Gastroesophageal sphincter (tissue), 4 donors: ENCODE data around the gene ATP6V0D1. TPM values are rescaled to one million over a fixed set of nuclear protein-coding genes. Genes with fewer than 3 reads are reported as not detected.

Experiments used
- ATAC-seq: fragments of 150-250 bp; one replicate; pipeline ENCODE4 v1.9.1; 2016; ENCODE audit warnings: mild to moderate bottlenecking, moderate library complexity
- H3K27ac ChIP-seq, 4 donors: fragments of 200-600 bp; sonication (generic) in 3 of 4; 1 replicate in 3 of 4; 2 replicates in 1 of 4; pipeline ENCODE4 v1.5.1; 2016 to 2019
- H3K27me3 ChIP-seq: fragments of 200-600 bp; sonication (generic); one replicate; pipeline ENCODE4 v1.5.1; 2019
- H3K36me3 ChIP-seq, 2 donors: fragments of 200-600 bp; sonication (generic); one replicate each; pipeline ENCODE4 v1.5.1; 2019; ENCODE audit warnings: control low read depth in 1 of 2
- H3K4me1 ChIP-seq, 3 donors: fragments of 200-600 bp; sonication (generic); 1 replicate in 2 of 3; 2 replicates in 1 of 3; pipeline ENCODE4 v1.5.1; 2016 to 2019; ENCODE audit warnings: control low read depth in 2 of 3
- H3K4me3 ChIP-seq, 2 donors: fragments of 200-600 bp; sonication (generic); one replicate each; pipeline ENCODE4 v1.5.1; 2019; ENCODE audit warnings: mild to moderate bottlenecking in 1 of 2, moderate library complexity in 1 of 2
- H3K9me3 ChIP-seq, 3 donors: fragments of 200-600 bp; sonication (generic); one replicate each; pipeline ENCODE4 v1.5.1; 2017 to 2019; ENCODE audit warnings: control low read depth in 2 of 3
- EP300 ChIP-seq: sonication (generic); formaldehyde crosslinking; IDR thresholded peaks from one replicate; pipeline ENCODE4 v1.6.1; 2017; ENCODE audit warnings: antibody characterized with exemption, mild to moderate bottlenecking
- POLR2A ChIP-seq, 2 donors: fragments of 450-650 bp; IDR thresholded peaks; one replicate each; pipeline ENCODE4 v1.6.1; 2017; ENCODE audit warnings: antibody characterized with exemption in 2 of 2, mild to moderate bottlenecking in 2 of 2, moderate library complexity in 1 of 2
- POLR2AphosphoS5 ChIP-seq: sonication (generic); formaldehyde crosslinking; IDR thresholded peaks from one replicate; pipeline ENCODE4 v1.6.1; 2017; ENCODE audit warnings: antibody characterized with exemption
- WGBS, 2 donors: methylation state at CpG; one replicate each; pipeline ENCODE4 v1.1.5; 2018; ENCODE audit warnings: low coverage in 1 of 2; 5-methylcytosine and 5-hydroxymethylcytosine counted together
- total RNA-seq, 4 donors: library from RNA; depleted of rRNA; stranded (reverse); fragments of >200 nt; gene quantifications; one replicate each; pipeline ENCODE4 v1.1.0, GENCODE V29; 2016
- TF ChIP-seq, protein P1 (sequence below), 4 experiments: fragments of 200-600 bp in 2 of 4; fragments of 450-650 bp in 2 of 4; sonication (generic) in 1 of 4; IDR thresholded peaks; one replicate each; pipeline ENCODE4 v1.5.1; 2017 to 2019; ENCODE audit warnings: antibody characterized with exemption in 4 of 4, mild to moderate bottlenecking in 2 of 4, moderate library complexity in 2 of 4

Gene ATP6V0D1
- total RNA-seq, 4 donors from 2014 or later = 94.2 to 145 (median 110) TPM

- TF ChIP-seq POLR2AphosphoS5 = no peak
- TF ChIP-seq, protein P1, sequence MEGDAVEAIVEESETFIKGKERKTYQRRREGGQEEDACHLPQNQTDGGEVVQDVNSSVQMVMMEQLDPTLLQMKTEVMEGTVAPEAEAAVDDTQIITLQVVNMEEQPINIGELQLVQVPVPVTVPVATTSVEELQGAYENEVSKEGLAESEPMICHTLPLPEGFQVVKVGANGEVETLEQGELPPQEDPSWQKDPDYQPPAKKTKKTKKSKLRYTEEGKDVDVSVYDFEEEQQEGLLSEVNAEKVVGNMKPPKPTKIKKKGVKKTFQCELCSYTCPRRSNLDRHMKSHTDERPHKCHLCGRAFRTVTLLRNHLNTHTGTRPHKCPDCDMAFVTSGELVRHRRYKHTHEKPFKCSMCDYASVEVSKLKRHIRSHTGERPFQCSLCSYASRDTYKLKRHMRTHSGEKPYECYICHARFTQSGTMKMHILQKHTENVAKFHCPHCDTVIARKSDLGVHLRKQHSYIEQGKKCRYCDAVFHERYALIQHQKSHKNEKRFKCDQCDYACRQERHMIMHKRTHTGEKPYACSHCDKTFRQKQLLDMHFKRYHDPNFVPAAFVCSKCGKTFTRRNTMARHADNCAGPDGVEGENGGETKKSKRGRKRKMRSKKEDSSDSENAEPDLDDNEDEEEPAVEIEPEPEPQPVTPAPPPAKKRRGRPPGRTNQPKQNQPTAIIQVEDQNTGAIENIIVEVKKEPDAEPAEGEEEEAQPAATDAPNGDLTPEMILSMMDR (IDR thresholded peaks at IDR 0.05) = no peak
- TF ChIP-seq EP300 = no peak
- TF ChIP-seq POLR2A (IDR thresholded peaks at IDR 0.05) = no peak
- peaks cover 0 to 76% (median 39%) of the 10 kb centered on the region in 3 donors for H3K4me1 ChIP-seq
- peaks cover 0 to 83% of the 10 kb centered on the region in 2 donors for H3K36me3 ChIP-seq
- H3K4me3 ChIP-seq = no peak overlapping the region
- H3K9me3 ChIP-seq = no peaks in the 10 kb centered on the region
- H3K27ac ChIP-seq = peak overlapping the region in 3 of 4 donors; percentile 5 to 54 (median 24)
- H3K27me3 ChIP-seq = no peaks in the 10 kb centered on the region
- 70 to 76% methylated on average over 5 to 8 of the region's 13 CpGs for WGBS, 2 donors
- ATAC-seq = no peak
Observed at GRCh38 chr16:67442581-67443255, 38.2 kb downstream of the ATP6V0D1 start.

DNA sequence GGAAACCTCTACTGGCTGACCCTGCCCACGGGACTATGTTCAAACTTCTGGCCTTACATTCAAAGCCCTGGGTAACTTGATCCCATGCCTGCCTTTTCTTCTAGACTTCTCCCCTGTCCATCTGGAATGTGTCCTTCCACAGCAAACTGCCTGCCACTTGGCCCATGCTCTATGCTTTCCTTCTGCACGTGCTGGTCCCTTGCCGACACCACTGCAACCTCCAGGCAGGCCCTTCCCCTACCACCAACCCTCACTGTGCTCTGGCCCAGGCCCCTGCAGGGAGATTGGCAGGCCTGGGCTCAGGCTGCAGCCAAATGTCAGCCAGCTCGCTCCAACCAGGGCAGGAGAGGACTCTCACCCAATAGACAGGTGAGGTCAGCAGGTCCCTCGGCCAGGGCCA lies 39.0 kb downstream of the ATP6V0D1 start:
- ATAC-seq = peak; percentile 14
- H3K27me3 ChIP-seq = no peaks in the 10 kb centered on the region
- no peaks in the 10 kb centered on the region for H3K9me3 ChIP-seq
- WGBS, 2 donors = 45 to 70% methylated on average over 1 to 3 of the region's 5 CpGs
- H3K4me1 ChIP-seq = peaks cover 0 to 68% (median 31%) of the 10 kb centered on the region in 3 donors
- TF ChIP-seq, protein P1 (IDR thresholded peaks at IDR 0.05) = no peak
- TF ChIP-seq POLR2A (IDR thresholded peaks at IDR 0.05) (no peak), POLR2AphosphoS5 (no peak), EP300 (no peak)
- peaks cover 0 to 83% of the 10 kb centered on the region in 2 donors for H3K36me3 ChIP-seq
- H3K4me3 ChIP-seq = no peak overlapping the region
- H3K27ac ChIP-seq = peak overlapping the region in 1 of 4 donors; percentile 54

- Histone ChIP-seq H3K4me3 (no peak overlapping the region), H3K4me1 (peaks cover 0 to 62% (median 25%) of the 10 kb centered on the region in 3 donors), H3K9me3 (no peaks in the 10 kb centered on the region), H3K27ac (peak overlapping the region in 1 of 4 donors; percentile 27), H3K36me3 (peaks cover 0 to 88% of the 10 kb centered on the region in 2 donors), H3K27me3 (no peaks in the 10 kb centered on the region)
- no peak for ATAC-seq
- TF ChIP-seq EP300 = no peak
- TF ChIP-seq POLR2AphosphoS5 = no peak
- no peak for TF ChIP-seq POLR2A (IDR thresholded peaks at IDR 0.05)
- TF ChIP-seq, protein P1 (IDR thresholded peaks at IDR 0.05) = no peak
- WGBS, 2 donors = 78 to 87% methylated on average over 4 to 6 of the region's 17 CpGs
Observed at GRCh38 chr16:67441271-67441753, 39.6 kb downstream of the ATP6V0D1 start.

GRCh38 chr16:67438824-67439393 lies 42.0 kb downstream of the ATP6V0D1 start:
- Histone ChIP-seq H3K9me3 (no peaks in the 10 kb centered on the region), H3K4me3 (no peak overlapping the region), H3K36me3 (peaks cover 0 to 86% of the 10 kb centered on the region in 2 donors), H3K4me1 (peaks cover 0 to 38% (median 10%) of the 10 kb centered on the region in 3 donors), H3K27me3 (no peaks in the 10 kb centered on the region), H3K27ac (no peak overlapping the region)
- ATAC-seq = no peak
- TF ChIP-seq POLR2A (IDR thresholded peaks at IDR 0.05) (no peak), EP300 (no peak)
- TF ChIP-seq, protein P1 (IDR thresholded peaks at IDR 0.05) = no peak
- WGBS, 2 donors = 80 to 100% methylated on average over 1 to 5 of the region's 19 CpGs
